GM21576 (cell line): Measurements from ENCODE around the gene NRCAM.
"Not testable (repeated sequence)": the region's sequence is repeated elsewhere in the genome, so short reads cannot be mapped to it uniquely, and the experiment has no call there.

ENCODE experiments used
- ATAC-seq: cut with Tn5 transposase; IDR thresholded peaks from one replicate; pipeline ENCODE4 v1.9.1; 2021; ENCODE audit warnings: mild to moderate bottlenecking, moderate library complexity; ENCODE audit not compliant: unreplicated experiment

Gene NRCAM

DNA sequence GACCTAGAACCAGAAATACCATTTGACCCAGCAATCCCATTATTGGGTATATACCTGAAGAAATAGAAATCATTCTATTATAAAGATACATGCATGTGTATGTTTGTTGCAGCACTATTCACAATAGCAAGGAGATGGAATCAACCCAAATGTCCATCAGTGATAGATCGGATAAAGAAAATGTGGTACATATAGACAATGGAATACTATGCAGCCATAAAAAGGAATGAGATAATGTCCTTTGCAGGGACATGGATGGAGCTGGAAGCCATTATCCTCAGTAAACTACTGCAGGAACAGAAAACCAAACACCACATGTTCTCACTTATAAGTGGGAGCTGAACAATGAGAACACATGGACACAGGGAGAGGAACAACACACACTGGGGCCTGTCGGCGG, 196.8 kb downstream of the NRCAM start:
- not testable (repeated sequence) for ATAC-seq

GRCh38 chr7:108257954-108258353, 198.3 kb downstream of the NRCAM start:
- ATAC-seq, result no peak

DNA sequence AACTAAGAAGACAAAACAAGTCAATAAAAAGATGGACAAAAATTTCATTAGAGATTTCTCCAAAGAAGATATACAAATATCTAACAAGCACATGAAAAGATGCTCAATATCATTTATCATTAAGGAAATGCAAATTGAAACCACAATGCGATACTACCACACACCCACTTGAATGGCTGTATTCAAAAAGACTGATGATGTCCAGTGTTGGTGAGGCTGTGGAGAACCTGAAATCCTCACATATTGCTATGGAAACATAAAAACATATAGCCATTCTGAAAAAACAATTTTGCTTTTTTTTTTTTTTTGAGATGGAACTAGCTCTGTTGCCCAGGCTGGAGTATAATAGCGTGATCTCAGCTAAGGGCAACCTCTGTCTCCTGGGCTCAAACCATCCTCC, 202.0 kb downstream of the NRCAM start:
- no peak for ATAC-seq

DNA sequence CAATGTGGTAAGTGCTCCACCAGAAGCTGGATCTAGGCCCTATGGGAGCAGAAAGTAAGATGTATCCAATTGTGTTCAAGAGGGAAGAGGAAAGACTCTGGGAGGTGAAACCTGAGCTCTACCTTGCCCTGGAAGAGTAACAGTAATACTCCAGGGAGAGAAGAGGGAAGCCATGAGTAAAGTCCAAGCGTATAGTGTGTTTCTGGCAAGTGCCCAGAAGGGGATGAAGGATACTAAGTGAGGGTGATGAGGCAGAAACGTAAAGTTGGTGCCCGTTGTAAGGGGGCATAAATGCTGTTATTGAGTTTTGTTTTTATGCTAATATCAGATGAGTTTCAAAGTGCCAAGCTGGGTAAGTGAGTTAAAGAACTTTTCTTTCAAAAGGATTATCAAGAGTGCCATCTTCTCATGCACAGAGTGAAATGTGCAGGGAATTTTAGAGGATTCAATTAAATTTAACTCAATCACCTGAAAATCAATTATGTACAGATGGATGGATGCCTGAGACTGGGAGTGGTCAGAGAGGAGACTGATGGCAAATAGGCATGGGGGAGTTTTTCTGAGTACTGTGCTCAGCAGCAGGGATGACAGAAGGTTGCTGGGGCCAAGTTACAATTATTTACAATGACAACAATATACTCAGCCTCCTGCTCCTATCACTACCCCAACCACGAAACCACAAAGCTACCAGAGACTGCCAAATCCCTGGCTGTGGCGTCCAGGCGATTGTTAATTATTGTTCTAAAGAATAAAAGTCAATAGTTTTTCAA, 202.8 kb downstream of the NRCAM start:
- no peak for ATAC-seq

GRCh38 chr7:108252177-108252576, 204.1 kb downstream of the NRCAM start:
- ATAC-seq, result no peak

DNA sequence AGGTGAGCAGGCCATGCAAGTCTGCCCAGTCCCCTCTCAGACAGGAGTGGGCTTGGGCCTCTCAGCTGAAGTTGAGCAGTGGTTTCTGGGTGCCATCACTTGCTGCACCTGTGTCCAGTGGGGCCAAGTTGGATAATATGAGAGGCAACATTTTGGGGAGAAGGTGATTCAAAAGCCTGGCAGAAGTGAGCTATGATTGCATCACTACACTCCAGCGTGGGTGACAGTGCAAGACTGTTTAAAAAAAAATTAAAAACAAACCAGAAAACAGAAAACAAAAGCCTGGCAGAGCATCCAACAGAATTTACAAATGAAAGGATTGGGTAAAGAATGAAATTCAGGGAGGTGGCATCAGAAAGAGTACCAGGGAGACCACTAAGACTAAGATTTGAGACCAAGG, 204.5 kb downstream of the NRCAM start:
- no peak for ATAC-seq

- ATAC-seq, result no peak
Observed at GRCh38 chr7:108249453-108249852, 206.8 kb downstream of the NRCAM start.

- ATAC-seq, result no peak
Observed at GRCh38 chr7:108248821-108249220, 207.4 kb downstream of the NRCAM start.

GRCh38 chr7:108248418-108248817, 207.8 kb downstream of the NRCAM start:
- ATAC-seq, result no peak

- no peak for ATAC-seq
Observed at GRCh38 chr7:108247614-108248013, 208.6 kb downstream of the NRCAM start.

DNA sequence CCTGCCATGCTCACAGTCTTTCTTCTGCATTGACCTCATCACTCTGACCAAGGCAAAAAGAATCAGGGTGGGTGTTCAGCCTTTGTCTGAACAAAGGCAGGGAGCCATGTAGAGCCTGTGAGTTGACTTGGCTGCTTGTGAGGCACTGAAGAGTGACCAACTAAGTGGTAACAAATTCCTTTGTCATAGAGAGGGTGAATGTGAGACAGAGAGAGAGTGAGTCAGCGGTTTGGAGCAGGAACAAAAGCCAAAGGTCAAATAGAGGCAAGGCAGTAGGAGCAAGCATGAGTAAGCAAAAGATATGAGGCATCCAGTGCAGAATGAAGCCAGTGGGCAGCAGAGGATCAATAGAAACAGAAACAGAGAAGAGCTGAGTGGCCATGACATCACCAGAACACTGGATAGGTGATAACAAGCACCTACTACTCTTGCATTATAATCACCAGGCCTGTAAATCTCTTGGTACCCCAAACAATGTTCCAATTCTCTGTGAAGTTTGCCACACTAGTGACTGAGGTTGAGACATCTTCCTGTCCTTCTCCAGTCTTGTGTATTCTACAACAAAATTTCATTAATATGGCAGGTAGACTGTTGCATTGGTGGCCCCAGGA, 209.9 kb downstream of the NRCAM start:
- ATAC-seq, result peak; percentile 71

DNA sequence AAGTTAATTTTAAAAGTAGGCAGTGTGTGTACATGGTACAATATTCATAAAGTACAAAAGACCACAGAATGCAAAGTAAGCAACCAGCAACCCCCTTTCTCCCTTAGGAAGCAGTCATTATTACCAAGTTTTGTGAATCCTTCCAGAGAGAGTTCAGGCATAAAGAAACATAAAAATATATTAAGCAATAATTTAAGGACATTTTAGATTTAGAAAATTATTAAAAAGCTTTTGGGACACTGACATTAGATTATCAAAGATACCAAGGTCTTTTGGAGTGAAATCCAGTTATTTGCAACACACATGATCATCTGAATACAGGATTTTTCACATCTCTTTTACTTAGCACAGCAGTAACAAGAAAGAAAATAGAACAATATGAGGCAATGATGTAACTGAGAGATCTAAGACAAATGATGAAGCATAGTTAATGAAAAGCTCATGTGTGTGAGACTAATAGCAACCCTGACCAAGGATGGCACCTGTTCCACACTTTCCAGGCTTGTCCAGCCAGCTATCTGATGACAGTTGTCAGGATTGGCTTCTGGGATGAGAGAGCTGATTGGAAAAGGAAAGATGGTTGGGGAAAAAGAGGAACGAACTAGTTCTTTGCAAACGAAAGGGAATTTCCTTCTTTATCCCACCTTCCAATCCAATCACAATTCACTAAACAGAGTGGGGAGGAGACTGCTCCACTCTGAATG, 210.6 kb downstream of the NRCAM start:
- ATAC-seq, result no peak

DNA sequence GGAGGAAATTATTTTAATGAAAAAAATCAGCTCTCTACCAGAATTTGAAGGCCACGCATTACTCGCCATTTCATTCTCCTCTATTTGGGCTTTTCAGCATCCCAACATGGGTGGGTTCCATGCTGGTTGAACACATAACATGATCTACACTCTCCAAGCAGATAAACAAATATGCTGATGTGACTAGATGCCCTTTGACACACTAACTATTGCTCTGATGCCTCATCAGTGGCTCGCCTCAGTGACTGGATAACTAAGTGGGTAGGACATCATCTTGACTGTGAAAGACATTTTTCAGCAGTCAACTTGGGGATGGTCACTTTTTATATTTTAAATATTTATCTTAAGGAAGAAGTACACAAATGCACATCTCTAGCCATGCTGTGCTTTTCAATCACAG, 212.1 kb downstream of the NRCAM start:
- ATAC-seq, result no peak

DNA sequence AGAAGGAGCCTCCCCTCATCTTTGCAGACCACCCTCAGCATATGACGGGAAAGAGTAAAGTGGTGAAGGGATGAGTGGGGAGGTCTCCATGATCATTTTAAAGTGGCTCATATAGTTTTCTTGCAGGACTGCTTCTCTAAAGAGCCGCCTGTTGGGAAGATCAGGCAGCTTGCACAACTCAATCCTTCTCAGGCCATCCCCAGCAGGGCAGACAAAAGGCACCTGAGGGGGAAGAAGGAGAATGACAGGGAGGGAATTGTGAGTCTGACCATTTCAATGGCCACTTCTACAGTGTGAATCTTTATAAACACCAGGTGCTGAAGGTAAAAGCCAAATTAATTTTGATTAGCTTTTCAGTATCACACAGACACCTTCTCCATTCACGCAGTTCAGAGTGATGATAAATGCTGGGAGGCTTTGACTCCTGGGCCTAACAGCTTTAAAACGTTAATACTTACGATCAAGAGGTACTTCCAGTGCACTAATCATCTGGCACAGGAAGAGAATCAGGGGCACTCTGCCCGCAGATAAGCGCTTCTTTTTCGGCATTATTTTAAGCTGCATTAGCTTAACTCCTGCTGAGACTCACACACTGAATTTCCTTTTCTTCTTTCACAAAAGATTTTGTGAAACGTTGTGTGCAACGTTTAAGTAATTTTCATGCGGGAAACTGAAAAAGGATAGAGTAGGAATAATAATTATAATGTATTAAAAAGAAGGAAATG, 216.6 kb downstream of the NRCAM start:
- no peak for ATAC-seq

DNA sequence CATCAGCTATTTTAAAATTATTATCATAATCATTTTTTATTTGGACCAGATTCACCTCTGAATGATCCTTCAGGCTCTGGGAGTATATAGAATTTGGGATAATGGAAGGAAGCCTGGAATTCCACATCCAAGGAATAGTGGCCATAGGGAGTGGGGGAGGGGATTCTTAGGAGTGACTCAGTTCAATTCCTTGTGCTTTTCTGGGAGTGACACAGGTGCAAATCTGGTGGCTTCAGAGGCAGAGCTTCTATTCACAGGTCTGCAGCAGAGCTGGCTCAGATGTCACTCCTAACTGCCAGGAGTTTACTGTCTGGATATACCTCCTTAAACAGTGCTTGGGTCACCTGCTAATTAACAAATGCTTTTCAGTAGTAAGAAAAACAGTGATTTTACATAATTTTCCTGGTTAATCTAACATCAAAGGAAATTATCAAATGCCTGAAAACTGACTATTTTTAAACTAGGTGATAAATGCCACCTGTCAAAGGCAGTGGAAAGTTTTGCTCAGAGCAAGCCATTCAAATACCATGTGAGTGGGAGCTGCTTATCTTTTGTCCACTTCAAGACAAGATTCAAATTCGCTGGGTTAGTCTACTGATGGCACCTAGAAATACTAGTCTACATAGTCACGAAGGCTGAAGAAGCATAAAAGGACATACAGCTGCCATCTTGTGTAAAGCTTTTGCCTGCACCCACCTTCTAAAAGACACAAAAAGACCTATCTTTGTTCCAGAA, 219.4 kb downstream of the NRCAM start:
- no peak for ATAC-seq

- no peak for ATAC-seq
Observed at GRCh38 chr7:108235451-108236061, 220.7 kb downstream of the NRCAM start.

GRCh38 chr7:108234971-108235450, 221.2 kb downstream of the NRCAM start:
- ATAC-seq, result no peak

- ATAC-seq, result no peak
Observed at GRCh38 chr7:108234281-108234680, 222.0 kb downstream of the NRCAM start.

- ATAC-seq, result no peak
Observed at GRCh38 chr7:108232076-108232475, 224.2 kb downstream of the NRCAM start.

GRCh38 chr7:108231221-108231620, 225.0 kb downstream of the NRCAM start:
- ATAC-seq, result no peak
